HepG2 (cell line): ENCODE measurements around the gene KDR.

Experiments used
- AHR ChIP-seq: IDR thresholded peaks from 2 replicates; pipeline ENCODE4 v1.6.1; 2018; ENCODE audit warnings: missing genetic modification reagents, missing compliant biosample characterization
- CHD2 ChIP-seq: IDR thresholded peaks from 2 replicates; pipeline ENCODE4 v1.6.1; 2011; ENCODE audit warnings: low read depth, low read length, improper control_type of control experiment
- SETDB1 ChIP-seq: sonication (generic); formaldehyde crosslinking; IDR thresholded peaks from 2 replicates; pipeline ENCODE4 v1.5.1; 2020; ENCODE audit warnings: missing genetic modification reagents, mild to moderate bottlenecking, borderline replicate concordance

GRCh38 chr4:55037728-55038127, 87.7 kb downstream of the KDR start:
- TF ChIP-seq AHR (CRISPR knock-in tag) (no peak), CHD2 (no peak), SETDB1 (CRISPR knock-in tag) (no peak)
